GM10266 (cell line): ENCODE results near the gene CDH23.

ENCODE experiments used
- DNase-seq: peaks from one replicate; pipeline ENCODE4 v3.0.0; 2012; ENCODE audit errors: extremely low spot score
- CTCF ChIP-seq: IDR thresholded peaks from 2 replicates; pipeline ENCODE4 v1.5.1; 2012; ENCODE audit warnings: mild to moderate bottlenecking, low read depth; ENCODE audit not compliant: control insufficient read depth, insufficient read depth; ENCODE audit errors: missing control alignments

Gene CDH23

GRCh38 chr10:71534568-71535194, 138.0 kb downstream of the CDH23 start:
- no peak for TF ChIP-seq CTCF

GRCh38 chr10:71536332-71536731, 139.6 kb downstream of the CDH23 start:
- no peak for DNase-seq
- no peak for TF ChIP-seq CTCF

More at GRCh38 chr10:71534568-71535194, 138.0 kb downstream of the CDH23 start:
- no peak for DNase-seq

- no peak for DNase-seq
- TF ChIP-seq CTCF: no peak
Observed at GRCh38 chr10:71537125-71537524, 140.4 kb downstream of the CDH23 start.

GRCh38 chr10:71537681-71538080, 141.0 kb downstream of the CDH23 start:
- DNase-seq: no peak
- no peak for TF ChIP-seq CTCF

GRCh38 chr10:71538608-71539260, 142.0 kb downstream of the CDH23 start:
- no peak for TF ChIP-seq CTCF
- no peak for DNase-seq

GRCh38 chr10:71539442-71540118, 142.9 kb downstream of the CDH23 start:
- DNase-seq: no peak
- TF ChIP-seq CTCF: no peak

- no peak for DNase-seq
- TF ChIP-seq CTCF: no peak
Observed at GRCh38 chr10:71542478-71542877, 145.8 kb downstream of the CDH23 start.
